Panc1 (cell line): ENCODE results near the gene CRABP1. TPM values are rescaled to one million over a fixed set of nuclear protein-coding genes. Genes with fewer than 3 reads are reported as not detected.

Experiments
- ATAC-seq: fragments of 200-7000 bp; cut with Tn5 transposase; 2 replicates; pipeline ENCODE4 v1.9.1; 2020; ENCODE audit warnings: mild to moderate bottlenecking, moderate library complexity
- BruUV-seq: library from RNA; stranded (reverse); fragments of 400-500 nt; replicated peaks from 2 replicates; lab custom pipeline; 2021; lab: Mats Ljungman, UMichigan
- CTCF ChIA-PET: fragments of 300-600 bp; sonication (Branson Sonifier 250); formaldehyde crosslinking; loops from one replicate; lab custom pipeline; 2022; ENCODE audit warnings: antibody characterized with exemption; lab: Charles Lee
- POLR2A ChIA-PET: fragments of 300-600 bp; sonication (Branson Sonifier 250); formaldehyde crosslinking; loops from one replicate; lab custom pipeline; 2022; ENCODE audit warnings: antibody characterized with exemption; lab: Charles Lee
- DNase-seq: peaks from one replicate; pipeline ENCODE4 v3.0.0-alpha.2; 2010; ENCODE audit warnings: low read depth, low spot score
- H3K27ac ChIP-seq: 2 replicates; pipeline ENCODE4 v1.5.1; 2011; ENCODE audit warnings: mild to moderate bottlenecking, low read length, inconsistent platforms
- H3K27me3 ChIP-seq: fragments of 200-500 bp; sonication (Bioruptor generic); 2 replicates; pipeline ENCODE4 v1.6.0; 2014; ENCODE audit warnings: low read length, inconsistent platforms; ENCODE audit not compliant: control insufficient read depth, insufficient read depth
- H3K36me3 ChIP-seq: fragments of 200-500 bp; sonication (Bioruptor generic); 2 replicates; pipeline ENCODE4 v1.5.1; 2014; ENCODE audit warnings: inconsistent platforms, mild to moderate bottlenecking, low read length, moderate library complexity; ENCODE audit not compliant: control insufficient read depth, insufficient read depth
- H3K4me1 ChIP-seq: 2 replicates; pipeline ENCODE4 v1.5.1; 2011; ENCODE audit warnings: inconsistent platforms, mild to moderate bottlenecking, low read length, moderate library complexity; ENCODE audit not compliant: control insufficient read depth, insufficient read depth
- H3K4me3 ChIP-seq, 2 experiments: 2 replicates each; pipeline ENCODE4 v1.5.1; 2011 to 2012; ENCODE audit warnings: low read depth in 2 of 2, low read length in 2 of 2, mild to moderate bottlenecking in 2 of 2, inconsistent platforms in 1 of 2, moderate library complexity in 1 of 2
- H3K9me3 ChIP-seq: fragments of 200-500 bp; sonication (Bioruptor generic); 2 replicates; pipeline ENCODE4 v1.5.1; 2014; ENCODE audit warnings: low read depth, mild to moderate bottlenecking, inconsistent platforms, low read length, moderate library complexity; ENCODE audit not compliant: control insufficient read depth, insufficient read depth
- POLR2AphosphoS5 ChIP-seq: IDR thresholded peaks from 2 replicates; pipeline ENCODE4 v1.6.1; 2012; ENCODE audit warnings: mild to moderate bottlenecking, low read depth, low read length, moderate library complexity
- SIN3A ChIP-seq: IDR thresholded peaks from 2 replicates; pipeline ENCODE4 v1.6.1; 2012; ENCODE audit warnings: low read depth, mild to moderate bottlenecking, low read length, moderate library complexity, borderline replicate concordance; ENCODE audit not compliant: insufficient read depth
- TCF7L2 ChIP-seq: IDR thresholded peaks from 2 replicates; pipeline ENCODE4 v1.6.1; 2011; ENCODE audit warnings: mild to moderate bottlenecking, low read depth, low read length, inconsistent platforms
- in situ Hi-C: cut with HindIII; loops from 2 replicates; pipeline ENCODE4 v1.10.0; 2016; ENCODE audit warnings: low sequenced_read_pairs, low pct_unique_long_range_greater_than_20kb
- intact Hi-C: fragments of 100-400 bp; cut with micrococcal nuclease; formaldehyde crosslinking; loops from one replicate; pipeline ENCODE4 v1.10.0; 2022; ENCODE audit not compliant: unreplicated experiment
- total RNA-seq: library from RNA; stranded (reverse); gene quantifications from one replicate; pipeline ENCODE4 v1.2.1, GENCODE V29; 2021; ENCODE audit not compliant: unreplicated experiment
- TF ChIP-seq, protein P1 (sequence below): fragments of 450-650 bp; IDR thresholded peaks from 2 replicates; pipeline ENCODE4 v1.5.1; 2017; ENCODE audit warnings: mild to moderate bottlenecking
- TF ChIP-seq, protein P2 (sequence below), 2 experiments: IDR thresholded peaks; 2 replicates each; pipeline ENCODE4 v1.6.1; 2011 to 2012; ENCODE audit warnings: low read depth in 2 of 2, control low read depth in 1 of 2, low read length in 1 of 2, mild to moderate bottlenecking in 1 of 2, moderate library complexity in 1 of 2; ENCODE audit not compliant: insufficient read depth in 1 of 2

CRABP1 gene
- total RNA-seq, 1 experiment from 2014 or later, result 6.7 TPM

DNA sequence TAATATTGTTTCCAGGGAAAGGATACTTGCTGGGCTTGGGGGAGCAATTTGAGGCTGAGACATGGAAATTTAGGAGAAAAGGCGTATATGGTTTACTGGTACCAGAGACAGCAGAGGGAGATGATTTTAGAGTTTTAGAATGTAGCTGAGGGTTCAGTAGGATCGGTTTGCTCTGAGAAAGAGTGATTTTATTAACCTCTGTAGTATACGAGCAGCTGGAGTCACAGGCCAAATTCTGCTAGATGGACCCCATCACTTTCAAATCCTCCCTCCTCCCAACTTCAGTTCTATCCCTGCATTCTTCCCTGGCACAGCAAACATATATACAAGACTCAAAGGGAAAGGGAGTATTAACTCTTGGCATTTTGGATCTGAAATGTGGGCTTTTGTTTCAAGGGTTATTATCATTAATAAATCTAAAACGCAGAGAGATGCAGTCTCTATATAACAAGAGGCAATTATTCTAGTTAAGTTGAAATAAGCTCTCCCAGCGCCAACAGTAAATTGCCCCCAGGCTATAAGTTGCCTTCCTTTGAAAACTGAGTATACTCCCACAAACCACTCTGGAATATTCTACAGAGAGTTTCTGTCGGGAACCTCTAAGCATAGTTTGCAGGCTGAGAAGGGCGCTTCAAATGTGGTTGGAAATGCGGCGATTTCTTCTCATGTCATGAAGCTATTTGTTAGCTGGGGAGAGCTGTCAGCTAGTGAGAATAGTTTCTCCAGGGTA is 5.4 kb downstream of the CRABP1 start:
- ChIA-PET POLR2A (no interaction called here), CTCF (interaction anchor here (1.3 kb wide), 1 partner anchor 70 kb away, joined by 3 read pairs; no protein-coding TSS in a partner anchor)
- H3K9me3 ChIP-seq, result no peaks in the 10 kb centered on the region
- H3K36me3 ChIP-seq, result no peaks in the 10 kb centered on the region
- no TSS peak for BruUV-seq
- H3K4me1 ChIP-seq, result no peaks in the 10 kb centered on the region; the same call in 1 of the 2 replicates
- TF ChIP-seq POLR2AphosphoS5, result no peak
- TF ChIP-seq, protein P1, sequence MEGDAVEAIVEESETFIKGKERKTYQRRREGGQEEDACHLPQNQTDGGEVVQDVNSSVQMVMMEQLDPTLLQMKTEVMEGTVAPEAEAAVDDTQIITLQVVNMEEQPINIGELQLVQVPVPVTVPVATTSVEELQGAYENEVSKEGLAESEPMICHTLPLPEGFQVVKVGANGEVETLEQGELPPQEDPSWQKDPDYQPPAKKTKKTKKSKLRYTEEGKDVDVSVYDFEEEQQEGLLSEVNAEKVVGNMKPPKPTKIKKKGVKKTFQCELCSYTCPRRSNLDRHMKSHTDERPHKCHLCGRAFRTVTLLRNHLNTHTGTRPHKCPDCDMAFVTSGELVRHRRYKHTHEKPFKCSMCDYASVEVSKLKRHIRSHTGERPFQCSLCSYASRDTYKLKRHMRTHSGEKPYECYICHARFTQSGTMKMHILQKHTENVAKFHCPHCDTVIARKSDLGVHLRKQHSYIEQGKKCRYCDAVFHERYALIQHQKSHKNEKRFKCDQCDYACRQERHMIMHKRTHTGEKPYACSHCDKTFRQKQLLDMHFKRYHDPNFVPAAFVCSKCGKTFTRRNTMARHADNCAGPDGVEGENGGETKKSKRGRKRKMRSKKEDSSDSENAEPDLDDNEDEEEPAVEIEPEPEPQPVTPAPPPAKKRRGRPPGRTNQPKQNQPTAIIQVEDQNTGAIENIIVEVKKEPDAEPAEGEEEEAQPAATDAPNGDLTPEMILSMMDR, result no peak
- no peak overlapping the region for H3K27ac ChIP-seq
- intact Hi-C loops, result no loop called here
- H3K27me3 ChIP-seq, result peaks cover 16% of the 10 kb centered on the region
- no peak for DNase-seq
- H3K4me3 ChIP-seq, result no peak overlapping the region
- in situ Hi-C loops, result no loop called here
- ATAC-seq, result no peak

DNA sequence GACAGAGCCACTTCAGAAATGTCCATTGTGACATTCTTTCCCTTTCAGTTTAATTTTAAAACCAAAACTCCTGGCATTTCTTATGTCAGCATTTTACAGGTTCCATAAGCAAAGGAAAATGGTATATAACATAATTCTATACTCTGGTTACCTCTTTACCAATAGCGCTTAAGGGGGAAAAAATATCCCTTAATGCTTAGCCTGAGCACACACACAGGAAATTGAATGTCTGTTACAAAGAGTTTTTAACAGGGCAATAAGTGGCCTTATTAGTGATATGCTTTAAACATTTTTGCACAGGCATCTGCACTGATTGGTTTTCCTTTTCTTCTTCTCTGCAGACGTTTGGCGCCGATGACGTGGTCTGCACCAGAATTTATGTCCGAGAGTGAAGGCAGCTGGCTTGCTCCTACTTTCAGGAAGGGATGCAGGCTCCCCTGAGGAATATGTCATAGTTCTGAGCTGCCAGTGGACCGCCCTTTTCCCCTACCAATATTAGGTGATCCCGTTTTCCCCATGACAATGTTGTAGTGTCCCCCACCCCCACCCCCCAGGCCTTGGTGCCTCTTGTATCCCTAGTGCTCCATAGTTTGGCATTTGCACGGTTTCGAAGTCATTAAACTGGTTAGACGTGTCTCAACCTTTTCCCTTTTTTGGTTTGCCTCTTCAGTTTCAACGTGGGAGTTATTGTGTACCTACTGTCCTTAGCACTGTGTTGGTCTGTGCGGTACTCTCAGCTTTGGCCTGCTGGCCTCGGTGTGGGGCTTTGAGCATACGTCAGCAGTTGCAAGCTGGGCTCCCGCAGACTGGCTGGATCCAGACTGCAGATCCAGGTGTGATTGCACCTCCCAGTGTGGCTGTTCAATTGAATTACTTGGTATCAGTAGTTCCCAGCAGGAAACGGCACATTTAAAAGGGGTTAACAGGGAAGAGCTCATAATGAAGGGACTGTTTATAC is 7.7 kb downstream of the CRABP1 start:
- ATAC-seq (no peak), DNase-seq (no peak)
- Histone ChIP-seq H3K27ac (no peak overlapping the region), H3K4me1 (no peaks in the 10 kb centered on the region), H3K4me3 (no peak overlapping the region), H3K36me3 (no peaks in the 10 kb centered on the region), H3K9me3 (no peaks in the 10 kb centered on the region), H3K27me3 (peaks cover 6% of the 10 kb centered on the region; the same call in 1 of the 2 replicates)
- TF ChIP-seq, protein P1, result no peak
- TF ChIP-seq, protein P2, sequence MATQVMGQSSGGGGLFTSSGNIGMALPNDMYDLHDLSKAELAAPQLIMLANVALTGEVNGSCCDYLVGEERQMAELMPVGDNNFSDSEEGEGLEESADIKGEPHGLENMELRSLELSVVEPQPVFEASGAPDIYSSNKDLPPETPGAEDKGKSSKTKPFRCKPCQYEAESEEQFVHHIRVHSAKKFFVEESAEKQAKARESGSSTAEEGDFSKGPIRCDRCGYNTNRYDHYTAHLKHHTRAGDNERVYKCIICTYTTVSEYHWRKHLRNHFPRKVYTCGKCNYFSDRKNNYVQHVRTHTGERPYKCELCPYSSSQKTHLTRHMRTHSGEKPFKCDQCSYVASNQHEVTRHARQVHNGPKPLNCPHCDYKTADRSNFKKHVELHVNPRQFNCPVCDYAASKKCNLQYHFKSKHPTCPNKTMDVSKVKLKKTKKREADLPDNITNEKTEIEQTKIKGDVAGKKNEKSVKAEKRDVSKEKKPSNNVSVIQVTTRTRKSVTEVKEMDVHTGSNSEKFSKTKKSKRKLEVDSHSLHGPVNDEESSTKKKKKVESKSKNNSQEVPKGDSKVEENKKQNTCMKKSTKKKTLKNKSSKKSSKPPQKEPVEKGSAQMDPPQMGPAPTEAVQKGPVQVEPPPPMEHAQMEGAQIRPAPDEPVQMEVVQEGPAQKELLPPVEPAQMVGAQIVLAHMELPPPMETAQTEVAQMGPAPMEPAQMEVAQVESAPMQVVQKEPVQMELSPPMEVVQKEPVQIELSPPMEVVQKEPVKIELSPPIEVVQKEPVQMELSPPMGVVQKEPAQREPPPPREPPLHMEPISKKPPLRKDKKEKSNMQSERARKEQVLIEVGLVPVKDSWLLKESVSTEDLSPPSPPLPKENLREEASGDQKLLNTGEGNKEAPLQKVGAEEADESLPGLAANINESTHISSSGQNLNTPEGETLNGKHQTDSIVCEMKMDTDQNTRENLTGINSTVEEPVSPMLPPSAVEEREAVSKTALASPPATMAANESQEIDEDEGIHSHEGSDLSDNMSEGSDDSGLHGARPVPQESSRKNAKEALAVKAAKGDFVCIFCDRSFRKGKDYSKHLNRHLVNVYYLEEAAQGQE (IDR thresholded peaks at IDR 0.05; ENCODE audit: insufficient read depth in 1 of 2, low read depth in 2 of 2, low read length in 1 of 2), result no peak
- TF ChIP-seq TCF7L2, result no peak
- TF ChIP-seq POLR2AphosphoS5, result no peak
- TF ChIP-seq SIN3A, result no peak
- intact Hi-C loops, result no loop called here
- BruUV-seq, result no TSS peak
- ChIA-PET POLR2A (no interaction called here), CTCF (no interaction called here)
- in situ Hi-C loops, result no loop called here
